ENCODE results near the gene CEPT1. TPM values are rescaled to one million over a fixed set of nuclear protein-coding genes. Genes with fewer than 3 reads are reported as not detected.

The CEPT1 gene
- total and polyA plus RNA-seq, 2 donors (not counting 3 experiments of a cell fraction or from before 2014, with no cell fraction given): 13.6 to 29.1 TPM

- dilution Hi-C loops (cut with MboI; ENCODE audit: extremely low pct_ligation_motif_present, low sequenced_read_pairs): no loop called here
- H3K27me3 ChIP-seq (ENCODE audit: control insufficient read depth in 2 of 2, insufficient read depth in 2 of 2, low read length in 2 of 2): no peaks in the 10 kb centered on the region
- CTCF ChIA-PET: no interaction called here
These were observed 29.7 kb upstream of the CEPT1 start for GRCh38 chr1:111110197-111110899.

GRCh38 chr1:111116496-111116895 is 23.5 kb upstream of the CEPT1 start:
- no peak overlapping the region for H3K4me3 ChIP-seq (replicated peaks in 1 of 3; ENCODE audit: insufficient read depth in 1 of 3, low read depth in 1 of 3, low read length in 3 of 3)
- no peak overlapping the region for H2AFZ ChIP-seq (ENCODE audit: low read depth, low read length)
- no peaks in the 10 kb centered on the region for H3K9me1 ChIP-seq (replicated peaks; ENCODE audit: control insufficient read depth, extremely low read depth, insufficient read depth, low read length)
- H3K9ac ChIP-seq (replicated peaks; ENCODE audit: extremely low read depth, insufficient read depth, low read length): no peak overlapping the region
- peaks cover 0 to 3% of the 10 kb centered on the region in 2 experiments for H3K36me3 ChIP-seq (ENCODE audit: control insufficient read depth in 2 of 2, extremely low read depth in 1 of 2, insufficient read depth in 2 of 2, low read length in 2 of 2)
- no peaks in the 10 kb centered on the region for H3K4me1 ChIP-seq (ENCODE audit: control insufficient read depth, extremely low read depth, insufficient read depth, low read length)
- no peak for TF ChIP-seq EZH2 (IDR thresholded peaks at IDR 0.05; ENCODE audit: borderline replicate concordance, low read depth, low read length, severe bottlenecking)
- no peak for TF ChIP-seq CTCF (IDR thresholded peaks at IDR 0.05; ENCODE audit: extremely low read depth in 1 of 2, insufficient read depth in 1 of 2, low read depth in 1 of 2, low read length in 2 of 2)
- TF ChIP-seq MAX (IDR thresholded peaks at IDR 0.05; ENCODE audit: insufficient read depth, insufficient read length): no peak
- no peak for TF ChIP-seq POLR2AphosphoS5 (IDR thresholded peaks at IDR 0.05; ENCODE audit: insufficient read depth, low read depth, low read length)
- no peak for TF ChIP-seq MYC (IDR thresholded peaks at IDR 0.05; ENCODE audit: low read depth, low read length)
- TF ChIP-seq JUN (IDR thresholded peaks at IDR 0.05; ENCODE audit: borderline replicate concordance, insufficient read depth, insufficient read length, low read depth): no peak
- TF ChIP-seq FOS (IDR thresholded peaks at IDR 0.05; ENCODE audit: borderline replicate concordance, insufficient read depth, low read length): no peak
- TF ChIP-seq GATA2 (IDR thresholded peaks at IDR 0.05; ENCODE audit: insufficient read depth, insufficient read length, low read depth, low read length): no peak
- no peak for TF ChIP-seq POLR2A (IDR thresholded peaks at IDR 0.05; ENCODE audit: low read depth, low read length)
- H3K79me2 ChIP-seq (ENCODE audit: control insufficient read depth, insufficient read depth, low read length): no peaks in the 10 kb centered on the region
- dilution Hi-C loops (cut with MboI; ENCODE audit: extremely low pct_ligation_motif_present, low sequenced_read_pairs) (no loop called here), intact Hi-C loops (cut with micrococcal nuclease) (no loop called here)
- ChIA-PET POLR2A (no interaction called here), CTCF (no interaction called here)
- no TSS peak for BruUV-seq (replicated peaks)
- no peak overlapping the region for H3K27ac ChIP-seq (ENCODE audit: insufficient read depth, low read depth, low read length)
- H3K27me3 ChIP-seq (ENCODE audit: control insufficient read depth in 2 of 2, insufficient read depth in 2 of 2, low read length in 2 of 2): no peaks in the 10 kb centered on the region
- DNase-seq (ENCODE audit: low read depth, low spot score): no peak
- no peaks in the 10 kb centered on the region for H3K9me3 ChIP-seq (replicated peaks; ENCODE audit: control insufficient read depth, insufficient read depth, low read length)
- H3K4me2 ChIP-seq (ENCODE audit: insufficient read depth, low read length): no peak overlapping the region
- H4K20me1 ChIP-seq (replicated peaks; ENCODE audit: control insufficient read depth, extremely low read depth, insufficient read depth, low read length): no peaks in the 10 kb centered on the region
- no peak for FAIRE-seq

More at GRCh38 chr1:111110197-111110899, 29.7 kb upstream of the CEPT1 start:
- POLR2A ChIA-PET: no interaction called here
- no peak for TF ChIP-seq MYC (IDR thresholded peaks at IDR 0.05; ENCODE audit: low read depth, low read length)
- no peak for TF ChIP-seq MAX (IDR thresholded peaks at IDR 0.05; ENCODE audit: insufficient read depth, insufficient read length)
- intact Hi-C loops (cut with micrococcal nuclease): no loop called here
- no peak overlapping the region for H3K27ac ChIP-seq (ENCODE audit: insufficient read depth, low read depth, low read length)
- H3K4me2 ChIP-seq (ENCODE audit: insufficient read depth, low read length): no peak overlapping the region
- no peaks in the 10 kb centered on the region for H3K4me1 ChIP-seq (ENCODE audit: control insufficient read depth, extremely low read depth, insufficient read depth, low read length)
- H3K79me2 ChIP-seq (ENCODE audit: control insufficient read depth, insufficient read depth, low read length): no peaks in the 10 kb centered on the region
- no TSS peak for BruUV-seq (replicated peaks)
- no peaks in the 10 kb centered on the region for H3K9me1 ChIP-seq (replicated peaks; ENCODE audit: control insufficient read depth, extremely low read depth, insufficient read depth, low read length)
- peaks cover 0 to 3% of the 10 kb centered on the region in 2 experiments for H3K36me3 ChIP-seq (ENCODE audit: control insufficient read depth in 2 of 2, extremely low read depth in 1 of 2, insufficient read depth in 2 of 2, low read length in 2 of 2)
- H3K9ac ChIP-seq (replicated peaks; ENCODE audit: extremely low read depth, insufficient read depth, low read length): no peak overlapping the region
- H4K20me1 ChIP-seq (replicated peaks; ENCODE audit: control insufficient read depth, extremely low read depth, insufficient read depth, low read length): no peaks in the 10 kb centered on the region
- no peak for DNase-seq (ENCODE audit: low read depth, low spot score)
- FAIRE-seq: no peak
- no peak overlapping the region for H3K4me3 ChIP-seq (replicated peaks in 1 of 3; ENCODE audit: insufficient read depth in 1 of 3, low read depth in 1 of 3, low read length in 3 of 3)
- no peaks in the 10 kb centered on the region for H3K9me3 ChIP-seq (replicated peaks; ENCODE audit: control insufficient read depth, insufficient read depth, low read length)
- H2AFZ ChIP-seq (ENCODE audit: low read depth, low read length): no peak overlapping the region

Data from endothelial cell of umbilical vein (primary cell).